ENCODE results near the gene NDST3. TPM values are rescaled to one million over a fixed set of nuclear protein-coding genes. Genes with fewer than 3 reads are reported as not detected.

NDST3 gene
- polyA plus RNA-seq, 2 of the 4 experiments (the other 2 are of a cell fraction): not detected

GRCh38 chr4:118177126-118177525 lies 142.8 kb downstream of the NDST3 start:
- FAIRE-seq (no peak), DNase-seq (ENCODE audit: low read depth in 1 of 2, low spot score in 1 of 2) (no peak), ATAC-seq (no peak)
- TF ChIP-seq POLR2A (IDR thresholded peaks at IDR 0.05; ENCODE audit: low read length) (no peak), PHF8 (IDR thresholded peaks at IDR 0.05; ENCODE audit: borderline replicate concordance, low read depth) (no peak)
- no peak overlapping the region for H3K27ac ChIP-seq
- CTCF ChIA-PET: no interaction called here
- H3K4me1 ChIP-seq: no peaks in the 10 kb centered on the region
- H3K4me3 ChIP-seq: no peak overlapping the region
- no peaks in the 10 kb centered on the region for H3K9me3 ChIP-seq
- POLR2A ChIA-PET: no interaction called here
- no peak overlapping the region for H3K4me2 ChIP-seq

GRCh38 chr4:118180776-118181175 lies 146.5 kb downstream of the NDST3 start:
- H3K9me3 ChIP-seq: no peaks in the 10 kb centered on the region
- CTCF ChIA-PET: no interaction called here
- WGBS (ENCODE audit: missing lambda C conversion rate): 0% methylated on average over 2 of the region's 2 CpGs

GRCh38 chr4:118190903-118191302 lies 156.6 kb downstream of the NDST3 start:
- CTCF ChIA-PET: no interaction called here
- H3K9me3 ChIP-seq: no peaks in the 10 kb centered on the region
- no peak for FAIRE-seq

More at GRCh38 chr4:118180776-118181175, 146.5 kb downstream of the NDST3 start:
- TF ChIP-seq JUNB (IDR thresholded peaks at IDR 0.05): no peak
- TF ChIP-seq TP53 (CRISPR knock-in tag; IDR thresholded peaks at IDR 0.05): no peak
- TF ChIP-seq MAFK (IDR thresholded peaks at IDR 0.05; ENCODE audit: partially characterized antibody): no peak
- TF ChIP-seq CBX8 (IDR thresholded peaks at IDR 0.05): no peak
- TF ChIP-seq MYC (IDR thresholded peaks at IDR 0.05; ENCODE audit: borderline replicate concordance, low read length): no peak
- TF ChIP-seq HMGXB4 (CRISPR knock-in tag; IDR thresholded peaks at IDR 0.05; ENCODE audit: borderline replicate concordance): no peak
- TF ChIP-seq HOXB13 (CRISPR knock-in tag; IDR thresholded peaks at IDR 0.05; ENCODE audit: low read depth): no peak
- TF ChIP-seq HOXB5 (CRISPR knock-in tag; IDR thresholded peaks at IDR 0.05): no peak
- TF ChIP-seq ZNF302 (CRISPR knock-in tag; IDR thresholded peaks at IDR 0.05): no peak
- no peak for TF ChIP-seq ESRRA (IDR thresholded peaks at IDR 0.05; ENCODE audit: borderline replicate concordance, low read length)
- no peak for TF ChIP-seq PBX3 (IDR thresholded peaks at IDR 0.05)
- no peak overlapping the region for H3K27ac ChIP-seq
- ATAC-seq (no peak), FAIRE-seq (no peak), DNase-seq (ENCODE audit: low read depth in 1 of 2, low spot score in 1 of 2) (no peak)
- H3K4me2 ChIP-seq: no peak overlapping the region
- no peak overlapping the region for H3K4me3 ChIP-seq
- no peaks in the 10 kb centered on the region for H3K4me1 ChIP-seq
- POLR2A ChIA-PET: no interaction called here

More at GRCh38 chr4:118190903-118191302, 156.6 kb downstream of the NDST3 start:
- H3K4me2 ChIP-seq: no peak overlapping the region
- H3K4me3 ChIP-seq: no peak overlapping the region
- no peaks in the 10 kb centered on the region for H3K4me1 ChIP-seq
- 49% methylated on average over 2 of the region's 2 CpGs for WGBS (ENCODE audit: missing lambda C conversion rate)
- DNase-seq (ENCODE audit: low read depth in 1 of 2, low spot score in 1 of 2) (no peak), ATAC-seq (no peak)
- H3K27ac ChIP-seq: no peak overlapping the region
- POLR2A ChIA-PET: no interaction called here
- TF ChIP-seq HES2 (IDR thresholded peaks at IDR 0.05): no peak
- TF ChIP-seq HOXB5 (CRISPR knock-in tag; IDR thresholded peaks at IDR 0.05): no peak
- TF ChIP-seq REST (IDR thresholded peaks at IDR 0.05): no peak
- no peak for TF ChIP-seq CBX2 (IDR thresholded peaks at IDR 0.05; ENCODE audit: borderline replicate concordance, low read depth)
- TF ChIP-seq RCOR1 (IDR thresholded peaks at IDR 0.05; ENCODE audit: low read depth, low read length): no peak

All from A549 (cell line).